Nephron progenitor cell (in vitro differentiated cells): ENCODE data around the gene F9.
"Not testable (repeated sequence)": the region's sequence is repeated elsewhere in the genome, so short reads cannot be mapped to it uniquely, and the experiment has no call there.

Experiments used
- DNase-seq: peaks from one replicate; pipeline ENCODE4 v3.0.0; 2021
- H3K27ac Mint-ChIP-seq: 2 replicates; pipeline ENCODE4 v1.8.0; 2021; ENCODE audit warnings: mild to moderate bottlenecking, moderate library complexity, mixed read lengths
- H3K27me3 Mint-ChIP-seq: 2 replicates; pipeline ENCODE4 v1.8.0; 2021; ENCODE audit warnings: mild to moderate bottlenecking, low read depth, mixed read lengths; ENCODE audit not compliant: poor library complexity
- H3K36me3 Mint-ChIP-seq: 2 replicates; pipeline ENCODE4 v1.8.0; 2021; ENCODE audit warnings: low read depth, mixed read lengths
- H3K4me1 Mint-ChIP-seq: 2 replicates; pipeline ENCODE4 v1.8.0; 2021; ENCODE audit warnings: mixed read lengths
- H3K4me3 Mint-ChIP-seq: 2 replicates; pipeline ENCODE4 v1.8.0; 2021; ENCODE audit warnings: mild to moderate bottlenecking, moderate library complexity, mixed read lengths
- H3K9me3 Mint-ChIP-seq: 2 replicates; pipeline ENCODE4 v1.8.0; 2021; ENCODE audit warnings: mild to moderate bottlenecking, moderate library complexity, mixed read lengths
- CTCF ChIP-seq: fragments of 200-600 bp; sonication (generic); IDR thresholded peaks from 2 replicates; pipeline ENCODE4 v1.5.0; 2021; ENCODE audit warnings: antibody characterized with exemption

The F9 gene

GRCh38 chrX:139518475-139518874 is 12.1 kb upstream of the F9 start:
- Mint-ChIP-seq H3K9me3 (peaks cover 46% of the 10 kb centered on the region), H3K27ac (no peak overlapping the region), H3K27me3 (peaks cover 3% of the 10 kb centered on the region), H3K4me1 (no peaks in the 10 kb centered on the region), H3K4me3 (no peak overlapping the region), H3K36me3 (no peaks in the 10 kb centered on the region)
- no peak for TF ChIP-seq CTCF
- DNase-seq, result no peak

- not testable (repeated sequence) for H3K4me1 Mint-ChIP-seq, H3K27me3 Mint-ChIP-seq, DNase-seq, H3K4me3 Mint-ChIP-seq, H3K27ac Mint-ChIP-seq, H3K36me3 Mint-ChIP-seq
- H3K9me3 Mint-ChIP-seq, result peaks cover 29% of the 10 kb centered on the region
Measured at GRCh38 chrX:139528829-139529228, 1.7 kb upstream of the F9 start.

- Mint-ChIP-seq H3K36me3 (no peaks in the 10 kb centered on the region), H3K27me3 (peaks cover 2% of the 10 kb centered on the region), H3K9me3 (peaks cover 14% of the 10 kb centered on the region), H3K4me1 (no peaks in the 10 kb centered on the region), H3K4me3 (no peak overlapping the region), H3K27ac (no peak overlapping the region)
- no peak for DNase-seq
- no peak for TF ChIP-seq CTCF
Measured at GRCh38 chrX:139532834-139533233, 2.3 kb downstream of the F9 start.

- Mint-ChIP-seq H3K4me1 (no peaks in the 10 kb centered on the region), H3K27me3 (peaks cover 2% of the 10 kb centered on the region), H3K4me3 (no peak overlapping the region), H3K27ac (no peak overlapping the region), H3K36me3 (no peaks in the 10 kb centered on the region), H3K9me3 (peaks cover 15% of the 10 kb centered on the region)
- no peak for TF ChIP-seq CTCF
- no peak for DNase-seq
Measured at GRCh38 chrX:139533444-139533843, 2.9 kb downstream of the F9 start.

- Mint-ChIP-seq H3K4me3 (no peak overlapping the region), H3K9me3 (peaks cover 13% of the 10 kb centered on the region), H3K36me3 (no peaks in the 10 kb centered on the region), H3K27me3 (peaks cover 2% of the 10 kb centered on the region), H3K27ac (no peak overlapping the region), H3K4me1 (no peaks in the 10 kb centered on the region)
- no peak for TF ChIP-seq CTCF
- DNase-seq, result no peak
Measured at GRCh38 chrX:139538907-139539790, 8.6 kb downstream of the F9 start.

- H3K4me3 Mint-ChIP-seq, result no peak overlapping the region
- no peak for TF ChIP-seq CTCF
- H3K9me3 Mint-ChIP-seq, result peaks cover 19% of the 10 kb centered on the region
- no peak overlapping the region for H3K27ac Mint-ChIP-seq
- no peaks in the 10 kb centered on the region for H3K36me3 Mint-ChIP-seq
- no peak for DNase-seq
- H3K4me1 Mint-ChIP-seq, result no peaks in the 10 kb centered on the region
- no peaks in the 10 kb centered on the region for H3K27me3 Mint-ChIP-seq
Measured at GRCh38 chrX:139542652-139543051, 12.1 kb downstream of the F9 start.
